A673 (cell line): ENCODE results near the gene VOPP1. TPM values are rescaled to one million over a fixed set of nuclear protein-coding genes. Genes with fewer than 3 reads are reported as not detected.

Experiments used
- BruUV-seq: library from RNA; stranded (reverse); fragments of 400-500 nt; replicated peaks from 2 replicates; lab custom pipeline; 2021; lab: Mats Ljungman, UMichigan
- CTCF ChIA-PET: fragments of 300-600 bp; sonication (Branson Sonifier 250); formaldehyde crosslinking; loops from one replicate; lab custom pipeline; 2022; ENCODE audit warnings: antibody characterized with exemption; lab: Charles Lee
- POLR2A ChIA-PET: fragments of 300-600 bp; sonication (Branson Sonifier 250); formaldehyde crosslinking; loops from one replicate; lab custom pipeline; 2022; ENCODE audit warnings: antibody characterized with exemption; ENCODE audit not compliant: low non-redundant PET; lab: Charles Lee
- DNase-seq: peaks from one replicate; pipeline ENCODE4 v3.0.0-alpha.2; 2015; ENCODE audit warnings: low spot score
- H3K27ac ChIP-seq: fragments of 200-600 bp; sonication (generic); 2 replicates; pipeline ENCODE4 v1.5.1; 2016; ENCODE audit warnings: mixed run types, low read depth, mild to moderate bottlenecking, mixed read lengths, antibody characterized with exemption, low read length; ENCODE audit not compliant: poor library complexity, severe bottlenecking
- H3K27me3 ChIP-seq: fragments of 200-600 bp; sonication (generic); replicated peaks from 2 replicates; pipeline ENCODE4 v1.6.1; 2017; ENCODE audit warnings: mixed run types, low read depth, mild to moderate bottlenecking, mixed read lengths, antibody characterized with exemption, low read length; ENCODE audit not compliant: insufficient read depth, poor library complexity
- H3K36me3 ChIP-seq: fragments of 200-600 bp; sonication (generic); 2 replicates; pipeline ENCODE4 v1.6.1; 2016; ENCODE audit warnings: mixed run types, mild to moderate bottlenecking, mixed read lengths, antibody characterized with exemption, low read length; ENCODE audit not compliant: insufficient read depth, poor library complexity, severe bottlenecking
- H3K4me1 ChIP-seq: fragments of 200-600 bp; sonication (generic); 2 replicates; pipeline ENCODE4 v1.6.1; 2017; ENCODE audit warnings: mixed run types, mild to moderate bottlenecking, mixed read lengths, antibody characterized with exemption, low read length; ENCODE audit not compliant: insufficient read depth, poor library complexity, severe bottlenecking
- H3K4me3 ChIP-seq: fragments of 200-600 bp; sonication (generic); 2 replicates; pipeline ENCODE4 v1.5.1; 2016; ENCODE audit warnings: low read depth, mixed run types, mild to moderate bottlenecking, mixed read lengths, low read length; ENCODE audit not compliant: poor library complexity, severe bottlenecking
- H3K9me3 ChIP-seq: fragments of 200-600 bp; sonication (generic); 2 replicates; pipeline ENCODE4 v1.6.1; 2016; ENCODE audit warnings: mixed run types, low read depth, mild to moderate bottlenecking, mixed read lengths, antibody characterized with exemption, low read length; ENCODE audit not compliant: poor library complexity, severe bottlenecking
- EZH2 ChIP-seq: fragments of 200-600 bp; sonication (generic); IDR thresholded peaks from 2 replicates; pipeline ENCODE4 v1.6.1; 2017; ENCODE audit warnings: borderline replicate concordance, low read depth, mild to moderate bottlenecking, mixed read lengths, antibody characterized with exemption, low read length; ENCODE audit not compliant: poor library complexity, severe bottlenecking
- intact Hi-C: fragments of 100-400 bp; cut with micrococcal nuclease; formaldehyde crosslinking; loops from one replicate; pipeline ENCODE4 v1.10.0; 2022; ENCODE audit not compliant: unreplicated experiment
- total RNA-seq: library from RNA; stranded (reverse); gene quantifications from 2 replicates; pipeline ENCODE4 v1.2.3, GENCODE V29; 2021
- TF ChIP-seq, protein P1 (sequence below): fragments of 300-800, 200-600 bp; sonication (generic); conservative IDR thresholded peaks from 2 replicates; pipeline ENCODE4 v1.5.1; 2017; ENCODE audit warnings: low read depth, mild to moderate bottlenecking, antibody characterized with exemption, low read length, moderate library complexity, mixed read lengths

The VOPP1 gene
- total RNA-seq, 1 experiment from 2014 or later = 49.6 TPM

DNA sequence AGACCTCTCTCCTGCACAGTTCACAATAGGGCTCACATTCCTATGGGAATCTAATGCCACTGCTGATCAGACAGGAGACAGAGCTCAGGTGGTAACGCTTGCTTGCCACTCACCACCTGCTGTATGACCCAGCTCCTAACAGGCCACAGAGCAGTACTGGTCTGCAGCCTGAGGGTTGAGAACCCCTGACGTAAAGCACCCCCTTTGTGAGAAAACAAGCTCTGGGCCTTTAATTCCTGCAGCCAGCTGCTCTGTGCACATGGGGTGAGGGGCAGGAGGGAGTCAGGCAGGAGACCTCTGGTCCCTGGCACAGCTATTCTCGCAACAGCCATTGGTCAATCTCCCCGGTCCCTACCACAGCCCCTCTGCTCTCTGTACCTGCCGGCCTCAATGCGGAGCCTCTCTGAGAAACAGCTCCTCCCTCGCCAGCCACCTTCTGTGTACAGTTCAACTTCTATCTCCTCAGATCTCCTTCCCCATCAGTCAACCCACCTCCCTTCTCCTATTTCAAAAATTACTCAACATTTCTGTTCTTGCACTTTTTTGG lies 105.2 kb downstream of the VOPP1 start:
- no peak overlapping the region for H3K4me3 ChIP-seq
- no TSS peak for BruUV-seq
- H3K4me1 ChIP-seq = no peaks in the 10 kb centered on the region
- intact Hi-C loops = no loop called here
- peaks cover 13% of the 10 kb centered on the region for H3K9me3 ChIP-seq
- no peak for DNase-seq
- no peaks in the 10 kb centered on the region for H3K27me3 ChIP-seq
- no peak overlapping the region for H3K27ac ChIP-seq
- TF ChIP-seq, protein P1, sequence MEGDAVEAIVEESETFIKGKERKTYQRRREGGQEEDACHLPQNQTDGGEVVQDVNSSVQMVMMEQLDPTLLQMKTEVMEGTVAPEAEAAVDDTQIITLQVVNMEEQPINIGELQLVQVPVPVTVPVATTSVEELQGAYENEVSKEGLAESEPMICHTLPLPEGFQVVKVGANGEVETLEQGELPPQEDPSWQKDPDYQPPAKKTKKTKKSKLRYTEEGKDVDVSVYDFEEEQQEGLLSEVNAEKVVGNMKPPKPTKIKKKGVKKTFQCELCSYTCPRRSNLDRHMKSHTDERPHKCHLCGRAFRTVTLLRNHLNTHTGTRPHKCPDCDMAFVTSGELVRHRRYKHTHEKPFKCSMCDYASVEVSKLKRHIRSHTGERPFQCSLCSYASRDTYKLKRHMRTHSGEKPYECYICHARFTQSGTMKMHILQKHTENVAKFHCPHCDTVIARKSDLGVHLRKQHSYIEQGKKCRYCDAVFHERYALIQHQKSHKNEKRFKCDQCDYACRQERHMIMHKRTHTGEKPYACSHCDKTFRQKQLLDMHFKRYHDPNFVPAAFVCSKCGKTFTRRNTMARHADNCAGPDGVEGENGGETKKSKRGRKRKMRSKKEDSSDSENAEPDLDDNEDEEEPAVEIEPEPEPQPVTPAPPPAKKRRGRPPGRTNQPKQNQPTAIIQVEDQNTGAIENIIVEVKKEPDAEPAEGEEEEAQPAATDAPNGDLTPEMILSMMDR = no peak
- TF ChIP-seq EZH2 = no peak
- CTCF ChIA-PET = no interaction called here
- POLR2A ChIA-PET = no interaction called here
- peaks cover 3% of the 10 kb centered on the region for H3K36me3 ChIP-seq

- no peak for TF ChIP-seq EZH2
- TF ChIP-seq, protein P1 = no peak
- no peaks in the 10 kb centered on the region for H3K27me3 ChIP-seq
- intact Hi-C loops = no loop called here
- H3K9me3 ChIP-seq = peaks cover 23% of the 10 kb centered on the region
- H3K4me1 ChIP-seq = no peaks in the 10 kb centered on the region
- no TSS peak for BruUV-seq
- H3K4me3 ChIP-seq = no peak overlapping the region
- H3K27ac ChIP-seq = no peak overlapping the region
- POLR2A ChIA-PET = no interaction called here
- DNase-seq = no peak
- peaks cover 3% of the 10 kb centered on the region for H3K36me3 ChIP-seq
- CTCF ChIA-PET = no interaction called here
Measured at GRCh38 chr7:55465691-55466090, 106.6 kb downstream of the VOPP1 start.

DNA sequence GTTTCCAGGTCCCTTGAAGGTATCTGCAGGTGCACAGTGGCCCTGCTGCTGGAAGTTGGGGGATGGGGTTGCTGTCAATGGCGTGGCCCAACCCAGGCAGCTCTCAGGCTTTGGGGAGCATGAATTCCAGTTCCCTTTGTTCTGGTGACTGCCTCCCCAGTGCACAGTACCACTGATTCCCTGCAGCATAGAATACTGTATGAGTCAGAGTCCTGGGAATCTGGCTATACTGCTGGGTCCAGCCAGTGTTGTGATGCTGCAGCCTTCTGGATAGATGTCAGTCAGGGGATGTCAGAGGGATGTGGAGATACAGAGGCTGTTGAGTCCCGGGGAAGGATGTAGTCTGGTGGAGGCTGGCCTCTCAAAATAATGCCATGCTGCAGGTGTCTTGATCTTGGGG lies 107.9 kb downstream of the VOPP1 start:
- intact Hi-C loops = no loop called here
- no peak for DNase-seq
- no peak for TF ChIP-seq EZH2
- TF ChIP-seq, protein P1 = no peak
- Histone ChIP-seq H3K9me3 (peaks cover 23% of the 10 kb centered on the region), H3K36me3 (peaks cover 3% of the 10 kb centered on the region), H3K4me1 (no peaks in the 10 kb centered on the region), H3K27ac (no peak overlapping the region), H3K27me3 (no peaks in the 10 kb centered on the region), H3K4me3 (no peak overlapping the region)
- ChIA-PET POLR2A (no interaction called here), CTCF (no interaction called here)
- no TSS peak for BruUV-seq
